ENCODE results near the gene HRC. TPM values are rescaled to one million over a fixed set of nuclear protein-coding genes. Genes with fewer than 3 reads are reported as not detected.

The HRC gene
- total and polyA plus RNA-seq, 2 of the 8 experiments (the other 6 are each of a cell fraction or from before 2014, with no cell fraction given): 2.3 to 2.6 TPM

- no peak for TF ChIP-seq HDAC6 (IDR thresholded peaks at IDR 0.05; ENCODE audit: low read depth, low read length)
- no peak for TF ChIP-seq EZH2 (IDR thresholded peaks at IDR 0.05; ENCODE audit: low read depth, low read length, severe bottlenecking)
- no peak for TF ChIP-seq CTCF (IDR thresholded peaks at IDR 0.05; ENCODE audit: control extremely low read depth in 1 of 3, insufficient read depth in 1 of 3, low read depth in 1 of 3, low read length in 3 of 3)
- no peak for TF ChIP-seq POLR2AphosphoS5 (IDR thresholded peaks at IDR 0.05; ENCODE audit: low read depth, low read length)
- TF ChIP-seq SP4 (IDR thresholded peaks at IDR 0.05; ENCODE audit: low read length): no peak
These were observed 12.7 kb upstream of the HRC start (continued) for GRCh38 chr19:49167857-49168409.

All from H1 (cell line).